ENCODE results near the gene LGALS16. TPM values are rescaled to one million over a fixed set of nuclear protein-coding genes. Genes with fewer than 3 reads are reported as not detected.

Gene LGALS16
- polyA plus RNA-seq, 1 experiment: not detected

GRCh38 chr19:39695759-39696158 lies 40.0 kb downstream of the LGALS16 start:
- H3K9me3 ChIP-seq (ENCODE audit: control insufficient read depth, insufficient read depth, low read length): no peaks in the 10 kb centered on the region
- DNase-seq (ENCODE audit: low read depth, low spot score): no peak
- H3K27ac ChIP-seq (ENCODE audit: low read depth, low read length): no peak overlapping the region
- TF ChIP-seq CTCF (IDR thresholded peaks at IDR 0.05; ENCODE audit: low read depth, low read length): no peak
- H3K4me3 ChIP-seq (ENCODE audit: low read depth, low read length): no peak overlapping the region
- POLR2A ChIA-PET: no interaction called here
- CTCF ChIA-PET: no interaction called here
- H3K27me3 ChIP-seq (ENCODE audit: control insufficient read depth, insufficient read depth, low read length): no peaks in the 10 kb centered on the region

- Histone ChIP-seq H3K27ac (ENCODE audit: low read depth, low read length) (no peak overlapping the region), H3K9me3 (ENCODE audit: control insufficient read depth, insufficient read depth, low read length) (no peaks in the 10 kb centered on the region), H3K27me3 (ENCODE audit: control insufficient read depth, insufficient read depth, low read length) (no peaks in the 10 kb centered on the region), H3K4me3 (ENCODE audit: low read depth, low read length) (no peak overlapping the region)
- ChIA-PET POLR2A (no interaction called here), CTCF (no interaction called here)
- no peak for DNase-seq (ENCODE audit: low read depth, low spot score)
- TF ChIP-seq CTCF (IDR thresholded peaks at IDR 0.05; ENCODE audit: low read depth, low read length): no peak
These were observed 40.7 kb downstream of the LGALS16 start for GRCh38 chr19:39696387-39696786.

- Histone ChIP-seq H3K9me3 (ENCODE audit: control insufficient read depth, insufficient read depth, low read length) (no peaks in the 10 kb centered on the region), H3K27ac (ENCODE audit: low read depth, low read length) (no peak overlapping the region), H3K4me3 (ENCODE audit: low read depth, low read length) (no peak overlapping the region), H3K27me3 (ENCODE audit: control insufficient read depth, insufficient read depth, low read length) (peaks cover 2% of the 10 kb centered on the region)
- no peak for TF ChIP-seq CTCF (IDR thresholded peaks at IDR 0.05; ENCODE audit: low read depth, low read length)
- CTCF ChIA-PET: no interaction called here
- no peak for DNase-seq (ENCODE audit: low read depth, low spot score)
- POLR2A ChIA-PET: no interaction called here
These were observed 42.8 kb downstream of the LGALS16 start for GRCh38 chr19:39698535-39698934.

- H3K27me3 ChIP-seq (ENCODE audit: control insufficient read depth, insufficient read depth, low read length): peaks cover 2% of the 10 kb centered on the region
- H3K4me3 ChIP-seq (ENCODE audit: low read depth, low read length): no peak overlapping the region
- no peak for TF ChIP-seq CTCF (IDR thresholded peaks at IDR 0.05; ENCODE audit: low read depth, low read length)
- DNase-seq (ENCODE audit: low read depth, low spot score): no peak
- ChIA-PET POLR2A (no interaction called here), CTCF (no interaction called here)
- no peaks in the 10 kb centered on the region for H3K9me3 ChIP-seq (ENCODE audit: control insufficient read depth, insufficient read depth, low read length)
- no peak overlapping the region for H3K27ac ChIP-seq (ENCODE audit: low read depth, low read length)
These were observed 45.6 kb downstream of the LGALS16 start for GRCh38 chr19:39701291-39701690.

- ChIA-PET CTCF (no interaction called here), POLR2A (no interaction called here)
- H3K27ac ChIP-seq (ENCODE audit: low read depth, low read length): no peak within 1 kb of the TSS
- no peak for TF ChIP-seq CTCF (IDR thresholded peaks at IDR 0.05; ENCODE audit: low read depth, low read length)
- no peak within 1 kb of the TSS for H3K4me3 ChIP-seq (ENCODE audit: low read depth, low read length)
- no peak for DNase-seq (ENCODE audit: low read depth, low spot score)
- H3K9me3 ChIP-seq (ENCODE audit: control insufficient read depth, insufficient read depth, low read length): no peaks in the 10 kb centered on the region
- H3K27me3 ChIP-seq (ENCODE audit: control insufficient read depth, insufficient read depth, low read length): peaks cover 2% of the 10 kb centered on the region
These were observed 48.7 kb downstream of the LGALS16 start, which contains the start of gene LGALS14 for GRCh38 chr19:39704181-39705044. LGALS14 (plus strand) TSS chr19:39704481; CDS start chr19:39704529, 48 bp downstream.

Data from AG04450 (cell line).